H9 (cell line): ENCODE measurements around the gene IGF2BP2. TPM values are rescaled to one million over a fixed set of nuclear protein-coding genes. Genes with fewer than 3 reads are reported as not detected.

Experiments used
- DNase-seq: peaks from one replicate; pipeline ENCODE4 v3.0.0-alpha.2; 2017
- H2AFZ ChIP-seq: one replicate; pipeline ENCODE4 v1.6.1; 2013; ENCODE audit warnings: mild to moderate bottlenecking, low read length, control low read depth, moderate library complexity
- H2AK5ac ChIP-seq: 2 replicates; pipeline ENCODE4 v1.6.1; 2013; ENCODE audit warnings: low read length, control low read depth, mixed read lengths; ENCODE audit not compliant: insufficient read length
- H2BK120ac ChIP-seq: one replicate; pipeline ENCODE4 v1.6.1; 2013; ENCODE audit warnings: low read depth, mild to moderate bottlenecking, low read length, control low read depth, inconsistent platforms; ENCODE audit not compliant: poor library complexity, severe bottlenecking
- H2BK12ac ChIP-seq: 2 replicates; pipeline ENCODE4 v1.6.1; 2013; ENCODE audit warnings: low read length, control low read depth, mixed read lengths, low read depth; ENCODE audit not compliant: insufficient read length
- H2BK15ac ChIP-seq: 2 replicates; pipeline ENCODE4 v1.6.1; 2013; ENCODE audit warnings: low read depth, low read length, control low read depth
- H2BK20ac ChIP-seq: one replicate; pipeline ENCODE4 v1.6.1; 2013; ENCODE audit warnings: low read depth, mild to moderate bottlenecking, low read length, control low read depth, inconsistent platforms; ENCODE audit not compliant: poor library complexity, severe bottlenecking
- H2BK5ac ChIP-seq: 2 replicates; pipeline ENCODE4 v1.6.1; 2013; ENCODE audit warnings: low read length, control low read depth, mixed read lengths; ENCODE audit not compliant: insufficient read length
- H3K14ac ChIP-seq: 2 replicates; pipeline ENCODE4 v1.6.1; 2013; ENCODE audit warnings: low read length, control low read depth; ENCODE audit not compliant: insufficient read depth
- H3K18ac ChIP-seq: 2 replicates; pipeline ENCODE4 v1.6.1; 2013; ENCODE audit warnings: low read depth, mild to moderate bottlenecking, mixed read lengths, low read length, control low read depth; ENCODE audit not compliant: insufficient read length
- H3K23ac ChIP-seq: 2 replicates; pipeline ENCODE4 v1.6.1; 2013; ENCODE audit warnings: low read length, control low read depth, mixed read lengths, low read depth; ENCODE audit not compliant: insufficient read length
- H3K23me2 ChIP-seq: 2 replicates; pipeline ENCODE4 v1.6.1; 2013; ENCODE audit warnings: low read depth, mild to moderate bottlenecking, mixed read lengths, low read length, control low read depth; ENCODE audit not compliant: insufficient read length, poor library complexity, severe bottlenecking
- H3K27ac ChIP-seq: 2 replicates; pipeline ENCODE4 v1.5.1; 2013; ENCODE audit warnings: low read length, control low read depth, mixed read lengths, low read depth; ENCODE audit not compliant: insufficient read length
- H3K27me3 ChIP-seq: 2 replicates; pipeline ENCODE4 v1.6.1; 2013; ENCODE audit warnings: low read length, control low read depth, inconsistent platforms; ENCODE audit not compliant: insufficient read depth
- H3K4ac ChIP-seq: 2 replicates; pipeline ENCODE4 v1.6.1; 2013; ENCODE audit warnings: low read depth, mild to moderate bottlenecking, control low read depth, inconsistent platforms, low read length, moderate library complexity
- H3K4me1 ChIP-seq: 2 replicates; pipeline ENCODE4 v1.6.1; 2013; ENCODE audit warnings: low read length, control low read depth, inconsistent platforms; ENCODE audit not compliant: insufficient read depth
- H3K4me2 ChIP-seq: 2 replicates; pipeline ENCODE4 v1.6.1; 2013; ENCODE audit warnings: low read length, control low read depth, mixed read lengths; ENCODE audit not compliant: insufficient read length, insufficient read depth
- H3K56ac ChIP-seq: 2 replicates; pipeline ENCODE4 v1.6.1; 2013; ENCODE audit warnings: low read depth, mild to moderate bottlenecking, mixed read lengths, low read length, control low read depth; ENCODE audit not compliant: insufficient read length
- H3K79me1 ChIP-seq: 2 replicates; pipeline ENCODE4 v1.6.1; 2013; ENCODE audit warnings: low read depth, mild to moderate bottlenecking, moderate library complexity, low read length, control low read depth, inconsistent platforms; ENCODE audit not compliant: insufficient read depth, poor library complexity, severe bottlenecking
- H3K79me2 ChIP-seq: 2 replicates; pipeline ENCODE4 v1.6.1; 2013; ENCODE audit warnings: low read length, control low read depth, inconsistent platforms; ENCODE audit not compliant: insufficient read depth
- H3K9ac ChIP-seq: 2 replicates; pipeline ENCODE4 v1.6.1; 2013; ENCODE audit warnings: low read length, control low read depth, mixed read lengths; ENCODE audit not compliant: insufficient read length; ENCODE audit errors: extremely low read depth
- H3K9me3 ChIP-seq: one replicate; pipeline ENCODE4 v1.6.1; 2013; ENCODE audit warnings: low read depth, low read length, inconsistent platforms; ENCODE audit not compliant: control insufficient read depth
- H3T11ph ChIP-seq: one replicate; pipeline ENCODE4 v1.6.1; 2013; ENCODE audit warnings: mild to moderate bottlenecking, low read length, control low read depth, inconsistent platforms
- H4K20me1 ChIP-seq: one replicate; pipeline ENCODE4 v1.6.1; 2013; ENCODE audit not compliant: control insufficient read depth, insufficient read length, insufficient read depth
- H4K5ac ChIP-seq: 2 replicates; pipeline ENCODE4 v1.6.1; 2013; ENCODE audit warnings: low read depth, mild to moderate bottlenecking, mixed read lengths, low read length, control low read depth; ENCODE audit not compliant: insufficient read length
- H4K8ac ChIP-seq: replicated peaks from 2 replicates; pipeline ENCODE4 v1.6.1; 2013; ENCODE audit warnings: low read length, control low read depth, mixed read lengths, low read depth; ENCODE audit not compliant: insufficient read length
- H4K91ac ChIP-seq: 2 replicates; pipeline ENCODE4 v1.6.1; 2013; ENCODE audit warnings: low read depth, mild to moderate bottlenecking, moderate library complexity, mixed read lengths, low read length, control low read depth; ENCODE audit not compliant: insufficient read length
- H3K27ac Mint-ChIP-seq, 3 experiments: 2 replicates in 2 of 3; 3 replicates in 1 of 3; pipeline ENCODE4 v1.8.0; 2020 to 2021; ENCODE audit warnings: mixed read lengths in 3 of 3, mild to moderate bottlenecking in 1 of 3, moderate library complexity in 1 of 3
- H3K27me3 Mint-ChIP-seq: 2 replicates; pipeline ENCODE4 v1.8.0; 2021; ENCODE audit warnings: low read depth, mild to moderate bottlenecking, moderate library complexity, mixed read lengths
- H3K36me3 Mint-ChIP-seq, 3 experiments: 2 replicates in 2 of 3; 3 replicates in 1 of 3; pipeline ENCODE4 v1.8.0; 2020 to 2021; ENCODE audit warnings: low read depth in 3 of 3, mixed read lengths in 3 of 3; ENCODE audit not compliant: insufficient read depth in 1 of 3
- H3K4me1 Mint-ChIP-seq, 2 experiments: 2 replicates each; pipeline ENCODE4 v1.8.0; 2020; ENCODE audit warnings: mixed read lengths in 2 of 2
- H3K4me3 Mint-ChIP-seq, 2 experiments: 2 replicates in 1 of 2; 3 replicates in 1 of 2; pipeline ENCODE4 v1.8.0; 2020 to 2021; ENCODE audit warnings: mild to moderate bottlenecking in 2 of 2, mixed read lengths in 2 of 2, moderate library complexity in 1 of 2
- H3K9me3 Mint-ChIP-seq, 2 experiments: 2 replicates in 1 of 2; 3 replicates in 1 of 2; pipeline ENCODE4 v1.8.0; 2020; ENCODE audit warnings: mild to moderate bottlenecking in 2 of 2, mixed read lengths in 2 of 2, moderate library complexity in 1 of 2
- CTCF ChIP-seq: fragments of 200-600 bp; sonication (generic); conservative IDR thresholded peaks from 3 replicates; pipeline ENCODE4 v1.8.0; 2021; ENCODE audit warnings: antibody characterized with exemption, mild to moderate bottlenecking
- WGBS: extraction: QIAGEN DNeasy Blood & Tissue Kit; methylation state at CpG from one replicate; pipeline ENCODE4 v1.1.7; 2013; ENCODE audit warnings: missing lambda C conversion rate, low lambda C conversion rate, mixed read lengths; ENCODE audit not compliant: insufficient read length; ENCODE audit errors: extremely low coverage; 5-methylcytosine and 5-hydroxymethylcytosine counted together
- total RNA-seq: library from RNA; stranded (reverse); gene quantifications from 2 replicates; pipeline ENCODE4 v1.2.1, GENCODE V29; 2021

IGF2BP2 gene
- total RNA-seq, 1 experiment from 2014 or later: 130 TPM

GRCh38 chr3:185637388-185637787 is 187.5 kb downstream of the IGF2BP2 start:
- Histone ChIP-seq H3K27me3 (no peaks in the 10 kb centered on the region), H3K9ac (no peak overlapping the region), H3K23ac (no peak overlapping the region), H4K91ac (no peak overlapping the region), H3K27ac (no peak overlapping the region), H2BK20ac (no peak overlapping the region), H2BK12ac (no peak overlapping the region), H3K4me2 (no peak overlapping the region), H3K23me2 (no peaks in the 10 kb centered on the region), H2BK15ac (no peak overlapping the region), H3K79me1 (no peaks in the 10 kb centered on the region), H3K9me3 (no peaks in the 10 kb centered on the region), H3K79me2 (no peaks in the 10 kb centered on the region), H3K56ac (no peak overlapping the region), H4K20me1 (no peaks in the 10 kb centered on the region), H4K5ac (no peak overlapping the region), H2BK120ac (no peak overlapping the region), H4K8ac (no peak overlapping the region), H3K14ac (no peak overlapping the region), H3T11ph (no peak overlapping the region), H2AFZ (no peak overlapping the region), H3K18ac (no peak overlapping the region), H2BK5ac (no peak overlapping the region), H3K4ac (no peak overlapping the region), H2AK5ac (no peak overlapping the region), H3K4me1 (no peaks in the 10 kb centered on the region)
- H3K36me3 Mint-ChIP-seq: peaks cover 2 to 13% (median 7%) of the 10 kb centered on the region in 3 experiments; a peak in 6 of 7 replicates
- peaks cover 4 to 8% of the 10 kb centered on the region in 2 experiments; a peak in 2 of 4 replicates for H3K4me1 Mint-ChIP-seq
- no peak for TF ChIP-seq CTCF
- peaks cover 2% of the 10 kb centered on the region for H3K27me3 Mint-ChIP-seq
- DNase-seq: no peak
- H3K27ac Mint-ChIP-seq: no peak overlapping the region
- WGBS: no CpG with 5 or more reads among the region's 3 CpGs
- H3K9me3 Mint-ChIP-seq: no peaks in the 10 kb centered on the region; a peak in 1 of 5 replicates
- H3K4me3 Mint-ChIP-seq: no peak overlapping the region
